GM19372 (cell line): ENCODE results near the gene MRPL52.
"Not testable (repeated sequence)": the region's sequence is repeated elsewhere in the genome, so short reads cannot be mapped to it uniquely, and the experiment has no call there.

ENCODE experiments used
- ATAC-seq: cut with Tn5 transposase; IDR thresholded peaks from one replicate; pipeline ENCODE4 v1.9.1; 2021; ENCODE audit warnings: mild to moderate bottlenecking, low read depth, moderate library complexity; ENCODE audit not compliant: unreplicated experiment

MRPL52 gene

GRCh38 chr14:22852599-22852939 lies 22.9 kb downstream of the MRPL52 start:
- ATAC-seq: no peak

GRCh38 chr14:22852940-22853767 lies 23.5 kb downstream of the MRPL52 start:
- peak; percentile 75 for ATAC-seq

- ATAC-seq: not testable (repeated sequence)
Observed at GRCh38 chr14:22854296-22854695, 24.6 kb downstream of the MRPL52 start.

GRCh38 chr14:22854963-22855724 lies 25.5 kb downstream of the MRPL52 start:
- ATAC-seq: no peak

- no peak for ATAC-seq
Observed at GRCh38 chr14:22856428-22856827, 26.7 kb downstream of the MRPL52 start.

- ATAC-seq: not testable (repeated sequence)
Observed at GRCh38 chr14:22860377-22860776, 30.7 kb downstream of the MRPL52 start.

- no peak for ATAC-seq
Observed at GRCh38 chr14:22861651-22862050, 32.0 kb downstream of the MRPL52 start.

- no peak for ATAC-seq
Observed at GRCh38 chr14:22864979-22865378, 35.3 kb downstream of the MRPL52 start.

- no peak for ATAC-seq
Observed at GRCh38 chr14:22865424-22866405, 36.0 kb downstream of the MRPL52 start.

- ATAC-seq: no peak
Observed at GRCh38 chr14:22866874-22867273, 37.2 kb downstream of the MRPL52 start.

GRCh38 chr14:22870811-22871223 lies 41.1 kb downstream of the MRPL52 start:
- ATAC-seq: peak; percentile 29

- ATAC-seq: peak; percentile 74
Observed at GRCh38 chr14:22871224-22872032, 41.7 kb downstream of the MRPL52 start, which contains the start of gene LRP10. TSS of gene LRP10 (plus strand) at chr14:22871740. CDS start at chr14:22872304, 564 bp downstream.

- ATAC-seq: peak; percentile 22
Observed at GRCh38 chr14:22872033-22872832, 42.5 kb downstream of the MRPL52 start.

GRCh38 chr14:22872833-22873520 lies 43.3 kb downstream of the MRPL52 start:
- ATAC-seq: no peak

GRCh38 chr14:22875003-22875747 lies 45.5 kb downstream of the MRPL52 start:
- ATAC-seq: no peak

GRCh38 chr14:22875748-22876319 lies 46.1 kb downstream of the MRPL52 start:
- ATAC-seq: no peak

GRCh38 chr14:22877000-22877501 lies 47.4 kb downstream of the MRPL52 start:
- ATAC-seq: no peak
